ENCODE data around the gene DHX32.

Gene DHX32

GRCh38 chr10:125797424-125797823 is 83.7 kb downstream of the DHX32 start:
- Histone ChIP-seq H3K4me3 (no peak overlapping the region), H3K27me3 (no peaks in the 10 kb centered on the region), H3K36me3 (peaks cover 15 to 89% (median 46%) of the 10 kb centered on the region in 3 donors), H3K4me1 (no peaks in the 10 kb centered on the region), H3K9me3 (no peaks in the 10 kb centered on the region), H3K27ac (no peak overlapping the region)
- DNase-seq, result no peak
- no peak for TF ChIP-seq CTCF (IDR thresholded peaks at IDR 0.05)
- intact Hi-C loops (cut with DNase I; ENCODE audit: low total_unique reads), result no loop called here

DNA sequence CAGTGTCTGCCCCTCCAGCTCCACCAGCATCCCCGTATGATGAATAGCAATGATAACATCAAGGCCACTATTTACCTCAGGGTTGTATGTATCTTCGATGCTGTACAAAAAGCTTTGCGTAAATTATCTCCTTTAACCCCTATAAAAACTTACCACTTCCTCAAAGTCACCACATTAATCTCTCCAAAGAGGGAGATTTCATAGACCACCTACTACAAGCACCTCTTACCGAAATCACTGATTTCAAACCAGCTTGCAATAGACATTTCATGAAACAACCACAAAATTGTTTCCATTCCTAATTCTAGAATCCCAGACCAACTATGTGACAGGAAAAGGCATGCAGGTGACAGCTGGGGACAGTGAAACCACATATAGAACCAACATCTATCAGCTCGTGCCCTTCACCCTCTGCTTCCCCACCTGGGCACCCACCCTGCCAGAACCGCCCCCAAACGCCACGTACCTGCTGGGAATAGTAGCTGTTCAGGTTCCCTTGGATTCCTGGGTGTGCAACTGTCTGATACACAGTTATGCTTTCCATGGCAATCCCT is 85.4 kb downstream of the DHX32 start:
- Histone ChIP-seq H3K27me3 (no peaks in the 10 kb centered on the region), H3K4me1 (no peaks in the 10 kb centered on the region), H3K27ac (no peak overlapping the region), H3K9me3 (no peaks in the 10 kb centered on the region), H3K36me3 (peaks cover 21 to 86% (median 54%) of the 10 kb centered on the region in 3 donors), H3K4me3 (no peak overlapping the region)
- TF ChIP-seq CTCF (IDR thresholded peaks at IDR 0.05), result no peak
- intact Hi-C loops (cut with DNase I; ENCODE audit: low total_unique reads), result no loop called here
- no peak for DNase-seq

DNA sequence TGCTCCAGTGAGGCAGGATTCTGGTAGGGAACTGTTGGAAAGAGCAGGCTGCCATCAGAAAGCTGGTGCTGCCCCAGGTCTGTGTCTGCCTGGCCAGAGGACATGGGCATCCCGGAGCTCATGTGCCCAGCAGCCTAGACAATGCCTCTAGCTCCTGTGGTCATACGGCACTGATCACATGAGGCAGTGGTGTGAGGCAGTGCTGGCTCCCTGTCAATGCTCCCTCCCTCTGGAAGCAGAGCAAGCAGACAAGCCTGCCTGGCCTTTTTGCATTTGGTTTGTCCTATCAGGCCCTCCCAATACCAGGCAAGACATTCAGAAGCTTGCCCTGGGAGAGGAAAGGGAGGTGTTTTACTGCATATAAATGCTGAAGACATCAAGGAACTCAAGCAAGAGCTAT is 86.0 kb downstream of the DHX32 start:
- H3K4me3 ChIP-seq, result no peak overlapping the region
- H3K9me3 ChIP-seq, result no peaks in the 10 kb centered on the region
- H3K36me3 ChIP-seq, result peaks cover 21 to 82% (median 54%) of the 10 kb centered on the region in 3 donors
- TF ChIP-seq CTCF (IDR thresholded peaks at IDR 0.05), result no peak
- DNase-seq, result no peak
- intact Hi-C loops (cut with DNase I; ENCODE audit: low total_unique reads), result no loop called here
- H3K4me1 ChIP-seq, result no peaks in the 10 kb centered on the region
- no peaks in the 10 kb centered on the region for H3K27me3 ChIP-seq
- no peak overlapping the region for H3K27ac ChIP-seq

GRCh38 chr10:125792342-125793300 is 88.5 kb downstream of the DHX32 start:
- H3K4me3 ChIP-seq, result no peak overlapping the region
- no peak for TF ChIP-seq CTCF (IDR thresholded peaks at IDR 0.05)
- no peak overlapping the region for H3K27ac ChIP-seq
- intact Hi-C loops (cut with DNase I; ENCODE audit: low total_unique reads), result no loop called here
- no peaks in the 10 kb centered on the region for H3K27me3 ChIP-seq
- H3K36me3 ChIP-seq, result peaks cover 34 to 87% (median 60%) of the 10 kb centered on the region in 3 donors
- no peaks in the 10 kb centered on the region for H3K9me3 ChIP-seq
- no peaks in the 10 kb centered on the region for H3K4me1 ChIP-seq
- DNase-seq, result no peak

- TF ChIP-seq CTCF (IDR thresholded peaks at IDR 0.05), result no peak
- Histone ChIP-seq H3K4me1 (no peaks in the 10 kb centered on the region), H3K27ac (no peak overlapping the region), H3K27me3 (no peaks in the 10 kb centered on the region), H3K4me3 (no peak overlapping the region), H3K9me3 (no peaks in the 10 kb centered on the region), H3K36me3 (peaks cover 19 to 49% (median 34%) of the 10 kb centered on the region in 3 donors)
- DNase-seq, result no peak
- intact Hi-C loops (cut with DNase I; ENCODE audit: low total_unique reads), result no loop called here
These were observed 92.7 kb downstream of the DHX32 start for GRCh38 chr10:125788156-125789034.
